HG02759 (cell line): ENCODE measurements around the gene HEPN1.

Experiments
- ATAC-seq: cut with Tn5 transposase; IDR thresholded peaks from one replicate; pipeline ENCODE4 v1.9.1; 2021; ENCODE audit warnings: mild to moderate bottlenecking, moderate library complexity; ENCODE audit not compliant: unreplicated experiment

Gene HEPN1

GRCh38 chr11:124884869-124885479 is 34.1 kb upstream of the HEPN1 start:
- no peak for ATAC-seq

DNA sequence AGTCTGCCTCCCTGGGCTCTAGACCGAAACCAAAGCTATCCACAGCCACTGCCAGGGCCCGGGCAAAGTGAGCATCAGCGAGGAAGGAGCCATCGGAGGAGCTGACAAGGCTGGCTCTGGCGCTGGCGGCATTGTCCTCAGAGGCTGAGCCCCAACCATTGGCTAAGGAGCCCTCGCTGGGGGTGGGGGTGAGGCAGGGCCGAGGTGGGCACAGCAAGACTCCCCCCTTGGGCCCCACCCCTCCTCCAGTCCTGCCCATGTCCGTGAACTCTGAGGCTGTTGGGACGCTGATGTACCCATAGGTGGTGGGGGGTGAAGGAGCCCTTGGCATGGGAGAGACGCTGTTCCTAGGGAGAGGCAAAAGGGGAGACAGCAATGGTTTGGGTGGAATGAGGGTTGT is 32.6 kb upstream of the HEPN1 start:
- no peak for ATAC-seq

DNA sequence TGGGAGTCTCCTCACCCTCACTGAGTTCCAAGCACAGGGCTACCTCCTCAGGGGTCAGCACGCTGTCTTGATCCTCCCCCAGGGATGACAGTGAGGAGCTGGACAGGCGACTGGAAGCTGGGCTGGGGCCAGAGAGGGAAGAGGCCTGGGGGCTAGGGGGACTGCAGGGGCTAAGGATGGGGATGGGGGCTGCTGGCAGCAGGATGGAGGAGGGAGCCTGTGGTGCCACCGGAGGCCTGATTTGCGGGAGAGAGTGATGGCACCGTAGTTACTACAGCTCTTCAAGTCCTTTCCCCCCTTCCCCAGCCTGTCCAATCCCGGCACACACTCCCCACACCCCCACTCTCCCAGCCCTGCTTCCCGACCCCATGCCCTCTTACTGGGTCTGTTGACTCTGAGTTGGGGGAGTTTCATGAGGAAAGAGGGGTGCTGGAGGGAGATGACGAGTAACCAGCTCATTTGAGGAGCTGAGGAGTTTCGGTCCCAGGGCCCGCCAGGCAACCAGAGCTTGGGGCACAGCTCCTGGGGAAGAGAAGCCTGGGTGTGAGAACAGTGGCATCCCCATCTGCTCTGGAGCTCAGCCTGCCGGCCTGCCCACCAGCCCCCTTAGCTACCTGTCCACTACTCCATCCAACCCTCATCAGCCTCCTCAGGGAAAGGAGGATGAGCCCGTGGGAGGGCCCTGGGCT is 31.9 kb upstream of the HEPN1 start:
- no peak for ATAC-seq

GRCh38 chr11:124887667-124888013 is 31.4 kb upstream of the HEPN1 start:
- no peak for ATAC-seq

- no peak for ATAC-seq
Observed at GRCh38 chr11:124889191-124890091, 29.6 kb upstream of the HEPN1 start.

DNA sequence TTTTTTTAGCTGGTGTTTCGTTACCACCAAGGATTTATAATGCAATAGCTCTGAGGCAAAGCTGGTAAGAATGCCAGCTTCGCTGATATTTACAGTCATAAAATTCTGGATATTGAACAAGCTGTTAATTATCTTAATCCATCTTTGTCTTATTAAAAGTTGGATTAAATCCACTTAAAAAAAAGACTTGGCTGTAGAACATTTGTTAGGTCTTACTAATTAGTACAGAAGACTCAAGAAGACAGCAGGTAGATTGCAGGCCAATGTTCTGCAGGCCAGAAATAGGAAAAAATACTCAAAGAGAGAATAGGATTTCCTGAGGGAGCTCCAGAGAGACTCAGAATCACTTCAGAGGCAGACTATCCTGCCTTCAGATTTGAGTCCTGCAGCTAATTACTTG is 28.9 kb upstream of the HEPN1 start:
- ATAC-seq: no peak

DNA sequence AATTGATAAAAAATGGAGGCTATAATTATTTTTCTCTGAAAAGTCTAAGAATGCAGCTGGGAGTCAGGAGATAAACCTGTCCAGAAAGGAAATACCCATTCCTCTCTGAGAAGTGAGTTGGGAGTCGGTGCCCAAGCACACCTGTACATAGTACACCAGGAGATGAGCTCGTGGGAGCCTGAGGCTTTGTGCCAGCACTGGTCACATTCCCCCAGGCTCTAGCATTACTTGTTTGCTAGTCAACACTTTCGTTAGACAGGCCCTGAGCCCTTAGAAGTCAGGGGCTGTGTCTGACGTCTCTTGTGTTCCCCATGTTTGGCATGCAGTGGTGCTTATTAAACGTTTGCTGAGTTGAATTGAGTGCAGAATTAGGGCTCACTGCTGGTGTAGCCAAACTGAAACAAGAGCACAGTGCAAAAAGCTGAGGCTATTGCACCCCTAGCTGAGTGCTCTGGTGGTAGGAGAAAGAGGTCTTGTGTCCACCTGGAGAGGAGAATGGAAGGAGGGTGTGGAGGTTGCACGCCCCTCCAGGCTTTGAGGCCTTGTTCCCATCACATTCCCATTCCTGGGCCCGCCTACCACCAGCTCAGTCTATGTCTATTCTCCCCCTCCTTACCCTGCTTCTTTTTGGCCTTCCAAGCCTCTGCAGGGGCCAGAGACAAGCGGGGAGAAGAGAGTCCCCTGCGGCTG is 28.2 kb upstream of the HEPN1 start:
- no peak for ATAC-seq

DNA sequence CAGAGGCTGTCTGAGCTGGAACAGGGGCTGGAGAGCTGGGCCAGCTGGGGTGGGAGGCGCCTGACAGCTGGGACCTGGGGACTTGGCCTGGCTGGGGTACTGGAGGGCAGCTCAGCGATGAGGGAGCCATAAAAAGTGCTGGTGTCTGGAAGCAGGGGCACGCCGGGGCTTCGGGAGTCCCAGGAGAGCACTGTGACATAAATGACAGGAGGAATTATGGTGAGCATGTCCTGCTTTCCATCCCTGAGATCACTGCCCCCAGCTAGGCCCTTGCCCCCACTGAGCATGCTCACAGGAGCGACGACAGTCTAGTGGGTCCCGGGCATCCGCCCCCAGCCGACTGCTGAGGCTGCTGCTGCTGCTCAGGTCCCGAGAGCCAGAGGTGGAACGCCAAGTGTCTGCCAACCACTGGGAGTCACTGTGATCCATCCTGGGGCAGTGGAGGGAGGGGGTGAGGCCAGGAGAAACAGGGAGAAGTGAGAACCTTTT is 27.6 kb upstream of the HEPN1 start:
- no peak for ATAC-seq

- no peak for ATAC-seq
Observed at GRCh38 chr11:124892146-124892545, 26.9 kb upstream of the HEPN1 start.

- no peak for ATAC-seq
Observed at GRCh38 chr11:124892750-124893454, 26.1 kb upstream of the HEPN1 start.

DNA sequence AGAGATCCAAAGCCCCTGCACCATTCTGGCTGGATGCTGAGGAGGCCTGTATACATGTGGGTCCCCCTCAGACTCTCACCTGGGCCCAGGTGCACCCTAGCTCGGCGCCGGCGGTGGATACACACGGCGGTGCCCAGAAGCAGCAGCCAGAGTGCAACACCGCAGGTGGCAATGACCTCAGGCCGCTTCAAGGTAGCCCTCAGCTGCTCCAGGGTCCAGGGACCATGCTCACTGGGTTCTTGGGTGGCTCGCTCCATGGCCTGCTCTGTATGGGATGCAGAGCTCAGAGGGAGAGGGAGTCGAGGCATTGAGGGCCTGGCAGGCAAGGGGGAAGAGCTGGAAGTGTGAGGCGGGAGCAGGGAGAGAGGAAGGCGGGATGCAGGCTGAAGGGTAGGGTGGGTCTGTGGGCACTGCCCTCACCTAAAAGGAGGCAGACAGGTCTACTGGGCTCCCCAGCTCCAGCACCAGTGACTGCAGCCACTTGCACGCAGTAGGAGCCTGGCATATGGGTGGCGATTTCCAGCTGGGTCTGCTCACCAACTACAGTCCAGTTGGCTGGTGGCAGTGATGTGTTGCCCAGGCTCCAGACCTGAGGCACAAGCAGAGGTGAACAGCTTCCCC is 25.2 kb upstream of the HEPN1 start:
- ATAC-seq: no peak

- no peak for ATAC-seq
Observed at GRCh38 chr11:124894606-124895430, 24.2 kb upstream of the HEPN1 start.

GRCh38 chr11:124895471-124895971 is 23.5 kb upstream of the HEPN1 start:
- no peak for ATAC-seq

- no peak for ATAC-seq
Observed at GRCh38 chr11:124896071-124896750, 22.8 kb upstream of the HEPN1 start.

DNA sequence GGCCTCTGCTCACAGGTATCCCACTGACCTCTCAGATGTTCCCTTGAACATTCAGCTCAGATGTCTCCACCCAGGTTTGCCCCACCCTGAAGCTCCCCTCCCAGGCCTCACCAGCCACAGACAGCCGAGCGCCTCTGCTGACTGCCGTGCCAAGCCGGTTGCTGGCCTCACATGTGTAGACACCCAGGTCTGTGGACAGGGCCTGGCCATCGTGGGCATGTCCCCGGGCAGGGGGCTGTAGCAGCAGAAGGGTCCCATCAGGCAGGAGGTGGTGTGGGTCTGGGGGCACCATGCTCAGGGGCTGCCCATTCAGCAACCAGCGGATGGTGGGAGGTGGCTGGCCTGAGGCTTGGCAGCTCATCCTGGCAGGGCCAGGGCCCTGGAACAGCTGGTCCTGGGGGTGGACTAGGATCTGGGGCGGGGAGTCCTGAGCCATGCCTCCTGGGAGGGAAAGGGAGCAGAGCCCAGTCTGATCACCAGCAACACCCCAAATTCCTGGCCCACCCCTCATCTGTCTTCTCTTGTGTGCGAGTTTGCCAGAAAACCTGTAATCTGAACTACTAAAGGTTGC is 22.1 kb upstream of the HEPN1 start:
- ATAC-seq: no peak

- no peak for ATAC-seq
Observed at GRCh38 chr11:124897674-124898262, 21.3 kb upstream of the HEPN1 start, which contains the start of gene ROBO4. ROBO4 (minus strand) TSS chr11:124897865; CDS start chr11:124897795, 70 bp downstream.

DNA sequence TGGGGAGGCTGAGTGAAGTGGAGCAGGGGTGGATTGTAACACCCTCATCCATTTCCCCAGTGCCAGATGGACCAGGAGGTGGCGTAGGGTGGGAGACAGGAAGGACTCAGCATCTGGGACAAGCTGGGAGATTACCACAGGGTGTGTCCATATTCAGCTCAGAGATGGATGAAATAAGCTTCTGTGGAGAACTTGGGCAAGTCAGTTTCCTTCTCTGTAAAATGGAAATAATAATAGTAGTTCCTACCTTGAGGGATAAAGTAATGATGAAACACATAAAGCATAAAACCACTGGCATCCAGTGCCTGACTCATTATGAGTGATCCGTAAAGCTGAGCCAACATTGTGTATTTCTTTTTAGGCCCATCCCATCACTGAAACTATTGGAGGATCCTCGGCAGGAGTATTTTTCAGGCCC is 20.8 kb upstream of the HEPN1 start:
- ATAC-seq: no peak

- no peak for ATAC-seq
Observed at GRCh38 chr11:124898711-124899110, 20.3 kb upstream of the HEPN1 start.
